HUES64 (cell line): ENCODE data around the gene TFB2M.
"Not testable (repeated sequence)": the region's sequence is repeated elsewhere in the genome, so short reads cannot be mapped to it uniquely, and the experiment has no call there.

Source experiments
- H3K27ac ChIP-seq: 2 replicates; pipeline ENCODE4 v1.7.0; 2013; ENCODE audit warnings: low read depth, low read length, inconsistent platforms
- H3K27me3 ChIP-seq: 2 replicates; pipeline ENCODE4 v1.6.1; 2013; ENCODE audit warnings: mild to moderate bottlenecking, low read length; ENCODE audit not compliant: insufficient read depth
- H3K36me3 ChIP-seq: 2 replicates; pipeline ENCODE4 v1.6.1; 2013; ENCODE audit warnings: mild to moderate bottlenecking, low read length; ENCODE audit not compliant: insufficient read depth
- H3K4me1 ChIP-seq: 2 replicates; pipeline ENCODE4 v1.6.1; 2013; ENCODE audit warnings: mild to moderate bottlenecking, low read length, moderate library complexity; ENCODE audit not compliant: insufficient read depth
- H3K4me3 ChIP-seq: 2 replicates; pipeline ENCODE4 v1.5.1; 2013; ENCODE audit warnings: mild to moderate bottlenecking, low read length, moderate library complexity
- H3K9ac ChIP-seq: 2 replicates; pipeline ENCODE4 v1.6.1; 2013; ENCODE audit warnings: mild to moderate bottlenecking, low read depth, low read length
- H3K9me3 ChIP-seq: 2 replicates; pipeline ENCODE4 v1.6.1; 2013; ENCODE audit warnings: low read depth, low read length; ENCODE audit not compliant: insufficient read depth
- WGBS: fragments of 150-250, 120-280 bp; methylation state at CpG from one replicate; pipeline ENCODE4 v1.1.7; 2013; ENCODE audit warnings: missing lambda C conversion rate; 5-methylcytosine and 5-hydroxymethylcytosine counted together

TFB2M gene

GRCh38 chr1:246569248-246570238, 3.5 kb upstream of the TFB2M start:
- Histone ChIP-seq H3K4me3 (no peak overlapping the region), H3K27me3 (no peaks in the 10 kb centered on the region), H3K4me1 (no peaks in the 10 kb centered on the region), H3K27ac (no peak overlapping the region), H3K9me3 (no peaks in the 10 kb centered on the region), H3K9ac (no peak overlapping the region), H3K36me3 (no peaks in the 10 kb centered on the region)
- 85% methylated on average over 8 of the region's 8 CpGs for WGBS

GRCh38 chr1:246567646-246568235, 1.7 kb upstream of the TFB2M start:
- H3K4me3 ChIP-seq, result peak overlapping the region; percentile 85
- H3K4me1 ChIP-seq, result no peaks in the 10 kb centered on the region
- H3K36me3 ChIP-seq, result peaks cover 16% of the 10 kb centered on the region
- 86% methylated on average over 4 of the region's 4 CpGs for WGBS
- H3K9me3 ChIP-seq, result no peaks in the 10 kb centered on the region
- H3K27ac ChIP-seq, result no peak overlapping the region
- H3K9ac ChIP-seq, result peak overlapping the region; percentile 76
- no peaks in the 10 kb centered on the region for H3K27me3 ChIP-seq

- Histone ChIP-seq H3K9ac (peak overlapping the region; percentile 76), H3K27me3 (no peaks in the 10 kb centered on the region), H3K4me1 (no peaks in the 10 kb centered on the region), H3K27ac (peak overlapping the region; percentile 58), H3K9me3 (no peaks in the 10 kb centered on the region), H3K36me3 (peaks cover 21% of the 10 kb centered on the region), H3K4me3 (peak overlapping the region; percentile 85)
- WGBS, result 2% methylated on average over 22 of the region's 25 CpGs
These were observed 968 bp upstream of the TFB2M start for GRCh38 chr1:246566813-246567645.

- Histone ChIP-seq H3K9ac (peak overlapping the region; percentile 84), H3K4me3 (peak overlapping the region; percentile 85), H3K27ac (peak overlapping the region; percentile 74), H3K36me3 (peaks cover 23% of the 10 kb centered on the region), H3K4me1 (no peaks in the 10 kb centered on the region), H3K27me3 (no peaks in the 10 kb centered on the region), H3K9me3 (no peaks in the 10 kb centered on the region)
- under 1% methylated on average over 25 of the region's 25 CpGs for WGBS
These were observed 322 bp downstream of the TFB2M start for GRCh38 chr1:246565751-246566127.

- 47% methylated on average over 33 of the region's 33 CpGs for WGBS
- H3K27ac ChIP-seq, result peak overlapping the region; percentile 74; the same call in 1 of the 2 replicates
These were observed 966 bp downstream of the TFB2M start for GRCh38 chr1:246564839-246565750.

GRCh38 chr1:246560833-246561232, 5.2 kb downstream of the TFB2M start:
- not testable (repeated sequence) for H3K4me3 ChIP-seq, H3K27ac ChIP-seq, H3K27me3 ChIP-seq, H3K9ac ChIP-seq, H3K9me3 ChIP-seq, H3K4me1 ChIP-seq
- H3K36me3 ChIP-seq, result peaks cover 66% of the 10 kb centered on the region
- 94% methylated on average over 10 of the region's 10 CpGs for WGBS

More at GRCh38 chr1:246564839-246565750, 966 bp downstream of the TFB2M start:
- Histone ChIP-seq H3K9me3 (no peaks in the 10 kb centered on the region), H3K27me3 (no peaks in the 10 kb centered on the region), H3K4me3 (peak overlapping the region; percentile 85), H3K9ac (peak overlapping the region; percentile 84), H3K4me1 (no peaks in the 10 kb centered on the region), H3K36me3 (peaks cover 29% of the 10 kb centered on the region)

GRCh38 chr1:246559310-246559709, 6.8 kb downstream of the TFB2M start:
- 91% methylated on average over 4 of the region's 4 CpGs for WGBS
- no peaks in the 10 kb centered on the region for H3K9me3 ChIP-seq
- peaks cover 79% of the 10 kb centered on the region for H3K36me3 ChIP-seq

GRCh38 chr1:246558041-246558440, 8.0 kb downstream of the TFB2M start:
- Histone ChIP-seq H3K4me3 (no peak overlapping the region), H3K27ac (no peak overlapping the region), H3K9me3 (no peaks in the 10 kb centered on the region), H3K27me3 (no peaks in the 10 kb centered on the region), H3K9ac (no peak overlapping the region), H3K4me1 (no peaks in the 10 kb centered on the region), H3K36me3 (peaks cover 77% of the 10 kb centered on the region)
- WGBS, result 98% methylated on average over 2 of the region's 2 CpGs

More at GRCh38 chr1:246559310-246559709, 6.8 kb downstream of the TFB2M start:
- Histone ChIP-seq H3K27me3 (no peaks in the 10 kb centered on the region), H3K4me1 (no peaks in the 10 kb centered on the region), H3K27ac (no peak overlapping the region), H3K9ac (no peak overlapping the region), H3K4me3 (no peak overlapping the region)

GRCh38 chr1:246554201-246554600, 11.9 kb downstream of the TFB2M start:
- H3K4me1 ChIP-seq, result no peaks in the 10 kb centered on the region
- no peaks in the 10 kb centered on the region for H3K9me3 ChIP-seq
- H3K27ac ChIP-seq, result no peak overlapping the region
- WGBS, result 97% methylated on average over 16 of the region's 16 CpGs
- no peaks in the 10 kb centered on the region for H3K27me3 ChIP-seq
- peaks cover 87% of the 10 kb centered on the region for H3K36me3 ChIP-seq
- no peak overlapping the region for H3K4me3 ChIP-seq
- no peak overlapping the region for H3K9ac ChIP-seq

- H3K9me3 ChIP-seq, result no peaks in the 10 kb centered on the region
- H3K27ac ChIP-seq, result no peak overlapping the region
- no peaks in the 10 kb centered on the region for H3K4me1 ChIP-seq
- H3K36me3 ChIP-seq, result peaks cover 90% of the 10 kb centered on the region
- H3K9ac ChIP-seq, result no peak overlapping the region
- whole genome bisulfite sequencing, result 94% methylated on average over 6 of the region's 6 CpGs
- no peak overlapping the region for H3K4me3 ChIP-seq
- H3K27me3 ChIP-seq, result no peaks in the 10 kb centered on the region
These were observed 14.0 kb downstream of the TFB2M start for GRCh38 chr1:246552110-246552509.
